ENCODE measurements around the gene KCTD13. TPM values are rescaled to one million over a fixed set of nuclear protein-coding genes. Genes with fewer than 3 reads are reported as not detected.

The KCTD13 gene
- total and polyA plus RNA-seq, 2 of the 8 experiments (the other 6 are each of a cell fraction or from before 2014, with no cell fraction given): 9.2 to 10.8 TPM

DNA sequence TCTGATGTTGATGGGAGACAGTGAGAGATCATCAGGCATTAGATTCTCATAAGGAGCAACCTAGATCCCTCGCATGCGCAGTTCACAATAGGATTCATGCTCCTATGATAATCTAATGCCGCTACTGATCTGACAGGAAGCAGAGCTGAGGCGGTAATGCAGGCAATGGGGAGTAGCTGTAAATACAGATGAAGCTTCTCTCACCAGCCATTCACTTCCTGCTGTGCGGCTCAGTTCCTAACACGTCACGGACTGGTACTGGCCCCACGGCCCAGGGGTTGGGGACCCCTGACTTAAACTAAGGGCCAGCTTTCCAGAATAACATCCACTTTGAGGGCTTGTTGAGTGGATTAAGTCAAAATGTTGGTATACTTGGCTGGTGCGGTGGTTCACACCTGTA, 33.3 kb upstream of the KCTD13 start:
- no peak overlapping the region for H3K27ac ChIP-seq (ENCODE audit: low read depth, low read length)
- peaks cover 0 to 5% (median 3%) of the 10 kb centered on the region in 4 experiments; a peak in 5 of 7 replicates for H3K4me1 ChIP-seq (replicated peaks in 1 of 4; ENCODE audit: control insufficient read depth in 3 of 4, insufficient read depth in 4 of 4, low read length in 3 of 4)
- no peaks in the 10 kb centered on the region for H4K20me1 ChIP-seq (replicated peaks in 1 of 2; ENCODE audit: control insufficient read depth in 1 of 2, insufficient read depth in 2 of 2, low read length in 2 of 2)
- CTCF ChIA-PET (ENCODE audit: partially characterized antibody): no interaction called here
- H3K36me3 ChIP-seq (ENCODE audit: control insufficient read depth in 2 of 4, insufficient read depth in 4 of 4, low read length in 3 of 4): no peaks in the 10 kb centered on the region
- H3K4ac ChIP-seq (replicated peaks; ENCODE audit: insufficient read length, low read depth, low read length): no peak overlapping the region
- H2BK20ac ChIP-seq (ENCODE audit: low read length): no peak overlapping the region
- no peak overlapping the region for H3K9ac ChIP-seq (replicated peaks in 1 of 4; ENCODE audit: extremely low read depth in 1 of 4, low read depth in 3 of 4, low read length in 3 of 4)
- no peaks in the 10 kb centered on the region for H3K9me3 ChIP-seq (ENCODE audit: insufficient read depth in 2 of 2, low read depth in 1 of 2, low read length in 1 of 2)
- H3K18ac ChIP-seq (ENCODE audit: extremely low read depth, low read length): no peak overlapping the region
- no peak overlapping the region for H3K4me3 ChIP-seq (ENCODE audit: extremely low read depth in 1 of 4, insufficient read depth in 2 of 4, low read depth in 3 of 4, low read length in 4 of 4)
- peaks cover 0 to 2% (median 0%) of the 10 kb centered on the region in 4 experiments; a peak in 1 of 7 replicates for H3K27me3 ChIP-seq (replicated peaks in 1 of 4; ENCODE audit: control insufficient read depth in 3 of 4, extremely low read depth in 1 of 4, insufficient read depth in 3 of 4, low read length in 3 of 4)
- H3K4me2 ChIP-seq (ENCODE audit: insufficient read depth in 1 of 2, low read depth in 2 of 2, low read length in 2 of 2): no peak overlapping the region
- no peak overlapping the region for H2AK5ac ChIP-seq (ENCODE audit: low read depth, low read length)
- POLR2A ChIA-PET (ENCODE audit: partially characterized antibody): interaction anchor here (0.6 kb wide), 1 partner anchor 57 kb away, joined by 3 read pairs; no protein-coding TSS in a partner anchor
- no peak overlapping the region for H2BK15ac ChIP-seq (ENCODE audit: low read length)
- H3K14ac ChIP-seq (ENCODE audit: insufficient read length): no peak overlapping the region
- H4K91ac ChIP-seq (replicated peaks; ENCODE audit: insufficient read length, low read length): no peak overlapping the region
- no peak overlapping the region for H4K8ac ChIP-seq (ENCODE audit: extremely low read depth, insufficient read depth, low read length)
- H2AFZ ChIP-seq (ENCODE audit: low read length): no peak overlapping the region
- 81% methylated on average over 9 of the region's 9 CpGs; no CpG with 5 or more reads in 1 of the 2 experiments for whole genome bisulfite sequencing, 2 experiments (ENCODE audit: extremely low coverage in 1 of 2, insufficient coverage in 1 of 2, insufficient read length in 1 of 2, insufficient replicate concordance in 2 of 2, low coverage in 1 of 2, low lambda C conversion rate in 2 of 2, missing lambda C conversion rate in 1 of 2)
- H3K79me1 ChIP-seq (ENCODE audit: low read depth, low read length): no peaks in the 10 kb centered on the region
- no peak for DNase-seq (ENCODE audit: low read depth in 1 of 2, low spot score in 2 of 2)
- H3K23ac ChIP-seq (ENCODE audit: insufficient read length): no peak overlapping the region
- no peak overlapping the region for H2BK12ac ChIP-seq (ENCODE audit: low read depth, low read length)
- no peak overlapping the region for H4K5ac ChIP-seq (ENCODE audit: insufficient read length, low read depth, low read length)
- no peaks in the 10 kb centered on the region for H3K79me2 ChIP-seq (ENCODE audit: control insufficient read depth in 1 of 2, insufficient read depth in 2 of 2, low read length in 2 of 2)
- FAIRE-seq: no peak
- peaks cover 12% of the 10 kb centered on the region for H3K23me2 ChIP-seq (ENCODE audit: low read depth, low read length)
- H2BK5ac ChIP-seq (ENCODE audit: low read depth, low read length): no peak overlapping the region
- H3K56ac ChIP-seq (replicated peaks; ENCODE audit: insufficient read length, low read depth, low read length): no peak overlapping the region
- H2BK120ac ChIP-seq (replicated peaks; ENCODE audit: low read depth, low read length): no peak overlapping the region
- TF ChIP-seq CREB1 (IDR thresholded peaks at IDR 0.05): no peak
- TF ChIP-seq BCL11A (IDR thresholded peaks at IDR 0.05; ENCODE audit: low read depth in 2 of 2, low read length in 2 of 2): no peak
- TF ChIP-seq EP300 (IDR thresholded peaks at IDR 0.05; ENCODE audit: borderline replicate concordance in 1 of 2, low read depth in 2 of 2, low read length in 2 of 2): no peak
- TF ChIP-seq, protein P1, sequence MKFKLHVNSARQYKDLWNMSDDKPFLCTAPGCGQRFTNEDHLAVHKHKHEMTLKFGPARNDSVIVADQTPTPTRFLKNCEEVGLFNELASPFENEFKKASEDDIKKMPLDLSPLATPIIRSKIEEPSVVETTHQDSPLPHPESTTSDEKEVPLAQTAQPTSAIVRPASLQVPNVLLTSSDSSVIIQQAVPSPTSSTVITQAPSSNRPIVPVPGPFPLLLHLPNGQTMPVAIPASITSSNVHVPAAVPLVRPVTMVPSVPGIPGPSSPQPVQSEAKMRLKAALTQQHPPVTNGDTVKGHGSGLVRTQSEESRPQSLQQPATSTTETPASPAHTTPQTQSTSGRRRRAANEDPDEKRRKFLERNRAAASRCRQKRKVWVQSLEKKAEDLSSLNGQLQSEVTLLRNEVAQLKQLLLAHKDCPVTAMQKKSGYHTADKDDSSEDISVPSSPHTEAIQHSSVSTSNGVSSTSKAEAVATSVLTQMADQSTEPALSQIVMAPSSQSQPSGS (IDR thresholded peaks at IDR 0.05; ENCODE audit: low read length): no peak
- no peak for TF ChIP-seq EGR1 (IDR thresholded peaks at IDR 0.05; ENCODE audit: borderline replicate concordance, low read depth, low read length)
- TF ChIP-seq, protein P2, sequence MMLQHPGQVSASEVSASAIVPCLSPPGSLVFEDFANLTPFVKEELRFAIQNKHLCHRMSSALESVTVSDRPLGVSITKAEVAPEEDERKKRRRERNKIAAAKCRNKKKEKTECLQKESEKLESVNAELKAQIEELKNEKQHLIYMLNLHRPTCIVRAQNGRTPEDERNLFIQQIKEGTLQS (IDR thresholded peaks at IDR 0.05; ENCODE audit: insufficient read depth, low read depth, low read length): no peak
- TF ChIP-seq, protein P3, sequence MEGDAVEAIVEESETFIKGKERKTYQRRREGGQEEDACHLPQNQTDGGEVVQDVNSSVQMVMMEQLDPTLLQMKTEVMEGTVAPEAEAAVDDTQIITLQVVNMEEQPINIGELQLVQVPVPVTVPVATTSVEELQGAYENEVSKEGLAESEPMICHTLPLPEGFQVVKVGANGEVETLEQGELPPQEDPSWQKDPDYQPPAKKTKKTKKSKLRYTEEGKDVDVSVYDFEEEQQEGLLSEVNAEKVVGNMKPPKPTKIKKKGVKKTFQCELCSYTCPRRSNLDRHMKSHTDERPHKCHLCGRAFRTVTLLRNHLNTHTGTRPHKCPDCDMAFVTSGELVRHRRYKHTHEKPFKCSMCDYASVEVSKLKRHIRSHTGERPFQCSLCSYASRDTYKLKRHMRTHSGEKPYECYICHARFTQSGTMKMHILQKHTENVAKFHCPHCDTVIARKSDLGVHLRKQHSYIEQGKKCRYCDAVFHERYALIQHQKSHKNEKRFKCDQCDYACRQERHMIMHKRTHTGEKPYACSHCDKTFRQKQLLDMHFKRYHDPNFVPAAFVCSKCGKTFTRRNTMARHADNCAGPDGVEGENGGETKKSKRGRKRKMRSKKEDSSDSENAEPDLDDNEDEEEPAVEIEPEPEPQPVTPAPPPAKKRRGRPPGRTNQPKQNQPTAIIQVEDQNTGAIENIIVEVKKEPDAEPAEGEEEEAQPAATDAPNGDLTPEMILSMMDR (IDR thresholded peaks at IDR 0.05; ENCODE audit: control extremely low read depth in 1 of 3, insufficient read depth in 1 of 3, low read depth in 1 of 3, low read length in 3 of 3): no peak
- TF ChIP-seq KDM1A (IDR thresholded peaks at IDR 0.05; ENCODE audit: borderline replicate concordance, low read length): no peak
- TF ChIP-seq KDM4A (IDR thresholded peaks at IDR 0.05; ENCODE audit: low read depth, low read length, severe bottlenecking): no peak

Measured in H1 (cell line).